Measurements from ENCODE around the gene ICAM2.
"Not testable (repeated sequence)": the region's sequence is repeated elsewhere in the genome, so short reads cannot be mapped to it uniquely, and the experiment has no call there.

The ICAM2 gene

DNA sequence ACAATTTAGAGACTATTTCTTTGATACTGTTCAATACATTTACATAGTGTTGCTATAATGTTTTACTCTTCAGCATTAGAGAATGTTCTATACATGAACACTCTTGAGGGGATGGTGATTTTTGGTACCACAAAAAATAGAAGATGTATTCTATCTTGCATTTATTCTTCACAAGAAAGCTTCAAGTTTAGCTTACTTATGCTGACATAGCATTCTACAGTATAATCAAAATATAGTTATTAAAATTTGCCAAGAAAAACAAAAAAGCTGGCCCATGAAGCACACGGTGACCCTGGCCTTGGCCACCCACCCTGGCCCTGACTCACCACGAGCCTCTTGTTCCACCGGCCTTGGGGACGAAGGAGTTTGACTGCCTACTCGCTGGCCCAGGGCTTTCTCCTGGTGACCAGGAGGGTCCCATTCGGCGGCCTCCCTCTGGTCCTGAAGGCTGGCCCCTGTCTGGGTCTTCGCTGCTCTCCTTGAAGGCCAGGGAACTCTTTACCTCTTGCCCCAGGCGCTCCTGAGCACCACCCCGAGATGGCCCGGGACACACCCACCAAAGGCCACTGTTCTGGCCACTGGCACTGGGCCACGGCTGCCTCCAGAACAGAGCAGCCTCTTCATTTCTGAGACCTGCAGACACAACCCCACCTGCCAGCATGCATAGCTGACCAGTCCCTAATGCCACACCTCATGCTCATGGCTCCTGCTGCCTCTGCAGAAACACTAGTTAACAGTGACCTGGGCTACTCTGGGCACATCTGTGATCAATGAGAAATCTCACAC lies 22.5 kb upstream of the ICAM2 start:
- FAIRE-seq = no peak

DNA sequence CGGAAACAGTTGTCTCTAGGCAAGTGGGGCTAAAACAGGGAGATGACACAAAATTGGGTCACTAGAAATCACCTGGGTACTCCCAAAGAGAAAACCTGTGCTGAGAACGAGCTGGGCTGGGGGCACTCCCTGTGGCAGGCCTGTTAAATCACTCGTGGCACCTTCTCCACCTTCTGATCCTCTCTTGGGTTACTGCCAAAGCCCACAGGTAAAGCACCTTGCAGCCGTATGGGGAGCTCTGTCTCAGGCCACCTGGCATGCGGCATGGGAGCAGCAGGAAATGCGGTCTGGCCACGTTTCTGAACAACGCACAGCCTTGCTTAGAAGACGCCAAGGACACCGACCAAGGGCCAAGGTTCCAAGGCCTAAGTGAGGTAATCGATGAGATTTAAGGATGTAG lies 21.5 kb upstream of the ICAM2 start:
- FAIRE-seq = no peak

DNA sequence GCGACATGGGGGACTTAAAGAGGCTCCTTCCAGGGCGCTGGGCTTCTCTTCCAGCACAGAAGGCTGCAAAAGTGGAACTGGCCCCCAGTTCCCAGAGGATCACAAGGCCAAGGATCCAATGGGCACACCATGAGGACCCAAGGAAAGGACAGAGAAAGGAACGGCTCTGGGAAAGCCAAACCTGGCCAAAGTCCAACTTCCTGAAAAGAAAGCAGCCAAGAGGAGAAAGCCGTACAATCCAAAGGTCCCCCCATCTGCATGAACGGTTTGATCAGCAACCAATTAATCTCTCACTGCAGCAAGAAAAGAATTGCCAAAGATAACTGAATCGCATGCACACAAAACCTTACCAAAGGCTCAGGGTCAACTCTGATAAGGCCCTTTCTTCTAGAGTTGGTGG lies 19.8 kb upstream of the ICAM2 start:
- FAIRE-seq = no peak

GRCh38 chr17:64039106-64039400 lies 18.6 kb upstream of the ICAM2 start:
- no peak for FAIRE-seq

DNA sequence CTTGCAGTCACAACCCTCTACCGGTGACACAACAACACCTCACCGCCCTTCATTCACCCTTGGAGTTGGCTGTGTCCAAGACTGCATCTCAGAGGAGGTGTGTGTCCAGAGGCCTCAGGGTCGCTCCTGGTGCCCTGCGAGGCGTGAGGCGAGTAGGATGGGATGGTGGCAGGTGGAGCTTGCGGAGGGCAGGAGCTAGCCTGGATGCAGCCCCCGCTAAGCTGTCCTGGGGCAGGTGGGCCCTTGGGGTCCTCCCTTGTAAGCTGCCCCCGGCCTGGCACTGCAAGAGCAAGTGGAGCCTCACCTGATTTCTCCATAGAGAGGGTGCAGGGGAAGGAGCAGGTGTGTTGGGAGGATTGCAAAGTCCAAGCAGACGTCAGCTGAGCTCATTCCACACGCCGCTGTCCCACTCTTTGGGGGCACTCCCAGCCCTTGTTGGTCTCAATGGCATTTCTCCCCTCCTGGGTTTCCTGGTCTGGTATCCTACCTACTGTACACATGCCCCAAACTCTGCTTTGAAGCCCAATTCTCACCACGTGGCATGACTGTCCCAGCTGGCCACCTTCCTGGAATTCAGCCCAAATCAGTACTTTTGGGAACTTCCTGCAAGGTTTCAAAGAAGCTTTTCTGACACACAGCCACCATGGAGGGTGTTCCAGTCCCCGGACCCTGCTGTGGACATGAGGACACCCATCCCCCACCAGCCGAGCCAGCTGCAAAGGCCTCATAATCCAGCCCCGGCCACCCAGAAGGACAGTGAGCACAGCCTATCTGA lies 18.1 kb upstream of the ICAM2 start:
- no peak for FAIRE-seq

DNA sequence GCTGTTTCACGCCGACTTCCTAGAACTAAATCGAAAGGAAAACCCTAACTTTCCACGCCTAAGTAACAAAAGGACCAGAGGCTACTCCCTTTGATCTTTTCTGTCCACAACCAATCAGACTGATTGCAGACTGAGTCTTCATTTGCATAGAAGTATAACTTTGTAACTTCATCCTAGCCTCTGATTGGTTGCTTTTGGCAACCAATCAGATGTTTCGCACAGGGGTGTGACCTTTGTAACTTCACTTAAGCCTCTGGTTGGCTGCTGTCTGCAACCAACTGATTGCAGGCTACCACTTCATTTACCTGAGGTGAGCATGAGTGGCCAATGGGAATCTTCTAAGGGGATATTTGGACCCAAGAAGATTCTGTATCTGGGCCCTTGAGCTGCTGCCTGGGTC lies 17.4 kb upstream of the ICAM2 start:
- FAIRE-seq = no peak

DNA sequence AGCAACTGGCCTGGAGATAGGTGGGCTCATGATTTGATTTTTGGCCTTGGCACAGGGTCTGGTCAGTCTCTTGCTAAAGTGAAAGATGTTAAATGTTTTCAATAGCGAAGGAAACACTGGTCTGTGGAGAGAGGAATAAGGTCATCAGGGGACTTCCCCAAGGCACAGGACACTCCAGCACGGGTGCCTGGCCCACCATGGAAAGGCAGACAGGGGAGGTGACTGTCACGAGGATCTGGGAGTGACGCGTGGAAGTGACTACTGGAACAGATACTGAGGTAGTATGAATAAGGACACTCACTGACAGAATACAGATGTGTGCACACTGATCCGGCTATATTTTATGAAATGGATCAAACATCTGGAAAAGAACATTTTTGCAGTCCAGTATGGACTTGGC lies 16.7 kb upstream of the ICAM2 start:
- FAIRE-seq = no peak

GRCh38 chr17:64036198-64036922 lies 15.9 kb upstream of the ICAM2 start:
- FAIRE-seq = no peak

DNA sequence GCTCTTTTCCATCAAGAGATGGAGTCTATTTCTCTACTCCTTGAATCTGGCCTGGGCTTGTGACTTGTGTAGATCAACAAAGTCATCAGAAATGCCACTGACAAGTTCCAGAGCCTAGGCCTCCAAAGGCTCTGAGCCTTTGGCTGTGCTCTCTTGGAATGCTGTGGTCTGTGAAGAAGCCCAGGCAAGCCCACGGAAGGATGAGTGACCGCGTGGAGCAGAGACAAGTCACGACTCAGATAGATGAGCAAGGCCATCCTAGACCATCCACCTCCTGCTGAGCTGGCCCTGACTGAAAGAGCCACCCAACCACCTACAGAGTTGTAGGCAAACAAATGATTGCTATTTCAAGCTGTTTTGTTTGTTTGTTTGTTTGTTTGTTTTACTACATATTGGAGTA lies 11.6 kb upstream of the ICAM2 start:
- FAIRE-seq = no peak

- FAIRE-seq = no peak
Measured at GRCh38 chr17:64028874-64029464, 8.5 kb upstream of the ICAM2 start.

- FAIRE-seq = no peak
Measured at GRCh38 chr17:64025732-64026294, 5.4 kb upstream of the ICAM2 start.

GRCh38 chr17:64024781-64025731 lies 4.6 kb upstream of the ICAM2 start:
- FAIRE-seq = no peak

DNA sequence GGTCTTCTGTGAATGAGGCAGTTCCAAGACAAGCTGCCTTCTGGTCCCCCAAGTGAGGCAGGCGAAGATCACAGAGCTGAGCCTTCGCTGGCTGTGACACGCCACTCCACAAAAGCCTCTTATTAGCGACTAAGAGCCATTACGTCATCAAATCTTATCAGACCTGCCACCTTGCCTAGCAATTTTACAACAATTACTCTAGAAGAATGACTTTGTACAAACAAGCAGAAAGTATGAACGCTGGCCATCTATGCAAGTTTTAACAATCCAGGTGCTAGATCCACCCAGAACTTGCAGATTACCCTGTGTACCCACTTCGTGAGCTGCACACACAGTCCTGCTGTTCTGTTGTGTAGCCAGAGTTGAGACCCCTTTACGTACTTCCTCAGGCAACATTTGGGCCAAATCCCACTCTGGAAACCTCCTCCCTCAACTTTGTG lies 3.8 kb upstream of the ICAM2 start:
- no peak for FAIRE-seq

DNA sequence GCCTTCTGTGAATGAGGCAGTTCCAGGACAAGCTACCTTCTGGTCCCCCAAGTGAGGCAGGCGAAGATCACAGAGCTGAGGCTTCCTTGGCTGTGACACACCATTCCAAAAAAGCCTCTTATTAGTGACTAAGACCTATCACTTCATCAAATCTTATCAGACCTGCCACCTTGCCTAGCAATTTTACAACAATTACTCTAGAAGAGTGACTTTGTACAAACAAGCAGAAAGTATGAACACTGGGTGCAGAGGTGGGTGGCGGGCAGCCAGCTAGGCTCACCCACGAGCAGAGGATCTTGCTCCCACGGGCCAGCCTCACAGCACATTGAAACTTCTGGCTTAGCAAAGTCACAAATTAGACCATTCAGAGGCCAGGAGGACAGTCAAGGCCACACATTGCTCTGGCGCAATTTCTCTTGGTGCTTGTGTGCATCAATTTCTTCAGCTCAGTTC lies 2.2 kb upstream of the ICAM2 start:
- no peak for FAIRE-seq

DNA sequence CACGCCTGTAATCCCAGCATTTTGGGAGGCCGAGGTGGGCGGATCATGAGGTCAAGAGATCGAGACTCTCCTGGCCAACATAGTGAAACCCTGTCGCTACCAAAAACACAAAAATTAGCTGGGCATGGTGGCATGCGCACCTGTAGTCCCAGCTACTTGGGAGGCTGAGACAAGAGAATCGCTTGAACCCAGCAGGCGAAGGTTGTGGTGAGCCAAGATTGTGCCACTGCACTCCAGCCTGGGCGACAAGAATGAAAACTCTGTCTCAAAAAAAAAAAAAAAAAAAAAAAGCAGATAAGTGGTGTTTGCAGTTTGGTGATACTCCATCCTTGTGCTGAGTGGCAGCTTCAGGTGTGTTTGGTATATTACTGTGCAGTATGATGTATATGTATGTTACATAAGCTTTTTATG lies 877 bp downstream of the ICAM2 start:
- FAIRE-seq = not testable (repeated sequence)

- no peak for FAIRE-seq
Measured at GRCh38 chr17:64017381-64017980, 3.0 kb downstream of the ICAM2 start.

- no peak for FAIRE-seq
Measured at GRCh38 chr17:64016974-64017373, 3.5 kb downstream of the ICAM2 start.

- no peak for FAIRE-seq
Measured at GRCh38 chr17:64016231-64016784, 4.1 kb downstream of the ICAM2 start.

DNA sequence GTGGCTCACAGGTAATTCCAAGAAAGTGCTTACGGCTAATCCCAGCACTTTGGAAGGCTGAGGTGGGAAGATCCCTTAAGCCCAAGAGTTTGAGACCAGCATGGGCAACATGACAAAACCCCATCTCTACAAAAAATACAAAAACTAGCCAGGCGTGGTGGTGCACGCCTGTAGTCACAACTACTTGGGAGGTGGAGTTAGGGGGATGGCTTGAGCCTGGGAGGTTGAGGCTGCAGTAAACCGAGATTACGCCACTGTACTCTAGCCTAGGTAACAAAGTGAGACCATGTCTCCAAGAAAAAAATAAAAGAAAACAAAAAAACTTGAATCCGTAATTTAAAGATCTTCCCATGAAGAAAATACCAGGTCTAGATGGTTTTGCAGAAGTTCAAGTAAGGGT lies 5.0 kb downstream of the ICAM2 start:
- FAIRE-seq = no peak

GRCh38 chr17:64009571-64010402 lies 10.6 kb downstream of the ICAM2 start:
- no peak for FAIRE-seq

Data from islet of Langerhans (tissue), 1 donor.